ENCODE data around the gene HLA-DQA2.

HLA-DQA2 gene

GRCh38 chr6:32709625-32710024, 31.6 kb upstream of the HLA-DQA2 start:
- H3K4me1 ChIP-seq (ENCODE audit: control insufficient read depth in 1 of 2, insufficient read depth in 1 of 2, low read depth in 1 of 2, low read length in 1 of 2), result no peaks in the 10 kb centered on the region
- no peak for TF ChIP-seq CTCF (IDR thresholded peaks at IDR 0.05)
- H3K4me3 ChIP-seq (ENCODE audit: low read depth in 1 of 2, low read length in 1 of 2), result no peak overlapping the region
- no peaks in the 10 kb centered on the region for H3K36me3 ChIP-seq
- H3K27ac ChIP-seq, result no peak overlapping the region
- H3K27me3 ChIP-seq, result no peaks in the 10 kb centered on the region
- H3K9me3 ChIP-seq, result no peaks in the 10 kb centered on the region

- no peak for TF ChIP-seq CTCF (IDR thresholded peaks at IDR 0.05)
- Histone ChIP-seq H3K4me3 (ENCODE audit: low read depth in 1 of 2, low read length in 1 of 2) (no peak overlapping the region), H3K4me1 (ENCODE audit: control insufficient read depth in 1 of 2, insufficient read depth in 1 of 2, low read depth in 1 of 2, low read length in 1 of 2) (no peaks in the 10 kb centered on the region), H3K9me3 (no peaks in the 10 kb centered on the region), H3K36me3 (no peaks in the 10 kb centered on the region), H3K27ac (no peak overlapping the region), H3K27me3 (no peaks in the 10 kb centered on the region)
Observed at GRCh38 chr6:32713241-32713640, 27.9 kb upstream of the HLA-DQA2 start.

GRCh38 chr6:32716396-32716795, 24.8 kb upstream of the HLA-DQA2 start:
- Histone ChIP-seq H3K27me3 (peaks cover 24% of the 10 kb centered on the region), H3K4me1 (ENCODE audit: control insufficient read depth in 1 of 2, insufficient read depth in 1 of 2, low read depth in 1 of 2, low read length in 1 of 2) (no peaks in the 10 kb centered on the region), H3K4me3 (ENCODE audit: low read depth in 1 of 2, low read length in 1 of 2) (no peak overlapping the region), H3K36me3 (no peaks in the 10 kb centered on the region), H3K9me3 (no peaks in the 10 kb centered on the region), H3K27ac (no peak overlapping the region)
- no peak for TF ChIP-seq CTCF (IDR thresholded peaks at IDR 0.05)

- Histone ChIP-seq H3K36me3 (no peaks in the 10 kb centered on the region), H3K9me3 (no peaks in the 10 kb centered on the region), H3K4me3 (ENCODE audit: low read depth in 1 of 2, low read length in 1 of 2) (no peak overlapping the region), H3K27me3 (peaks cover 41% of the 10 kb centered on the region), H3K27ac (no peak overlapping the region), H3K4me1 (ENCODE audit: control insufficient read depth in 1 of 2, insufficient read depth in 1 of 2, low read depth in 1 of 2, low read length in 1 of 2) (no peaks in the 10 kb centered on the region)
- no peak for TF ChIP-seq CTCF (IDR thresholded peaks at IDR 0.05)
Observed at GRCh38 chr6:32718879-32719278, 22.3 kb upstream of the HLA-DQA2 start.

GRCh38 chr6:32738126-32738525, 3.1 kb upstream of the HLA-DQA2 start:
- no peaks in the 10 kb centered on the region for H3K9me3 ChIP-seq
- H3K27me3 ChIP-seq, result peaks cover 13% of the 10 kb centered on the region
- no peaks in the 10 kb centered on the region for H3K4me1 ChIP-seq (ENCODE audit: control insufficient read depth in 1 of 2, insufficient read depth in 1 of 2, low read depth in 1 of 2, low read length in 1 of 2)
- TF ChIP-seq CTCF (IDR thresholded peaks at IDR 0.05), result no peak
- H3K36me3 ChIP-seq, result no peaks in the 10 kb centered on the region
- no peak overlapping the region for H3K4me3 ChIP-seq (ENCODE audit: low read depth in 1 of 2, low read length in 1 of 2)
- no peak overlapping the region for H3K27ac ChIP-seq

- Histone ChIP-seq H3K4me3 (ENCODE audit: low read depth in 1 of 2, low read length in 1 of 2) (no peak overlapping the region), H3K36me3 (no peaks in the 10 kb centered on the region), H3K4me1 (ENCODE audit: control insufficient read depth in 1 of 2, insufficient read depth in 1 of 2, low read depth in 1 of 2, low read length in 1 of 2) (no peaks in the 10 kb centered on the region), H3K27ac (no peak overlapping the region), H3K27me3 (peaks cover 10% of the 10 kb centered on the region), H3K9me3 (no peaks in the 10 kb centered on the region)
- TF ChIP-seq CTCF (IDR thresholded peaks at IDR 0.05), result no peak
Observed at GRCh38 chr6:32742374-32742773, 1.2 kb downstream of the HLA-DQA2 start.

Measured in neutrophil (primary cell).